ENCODE measurements around the gene PDXP.

GRCh38 chr22:37663521-37664140 is 5.1 kb downstream of the PDXP start:
- TF ChIP-seq, protein P1, sequence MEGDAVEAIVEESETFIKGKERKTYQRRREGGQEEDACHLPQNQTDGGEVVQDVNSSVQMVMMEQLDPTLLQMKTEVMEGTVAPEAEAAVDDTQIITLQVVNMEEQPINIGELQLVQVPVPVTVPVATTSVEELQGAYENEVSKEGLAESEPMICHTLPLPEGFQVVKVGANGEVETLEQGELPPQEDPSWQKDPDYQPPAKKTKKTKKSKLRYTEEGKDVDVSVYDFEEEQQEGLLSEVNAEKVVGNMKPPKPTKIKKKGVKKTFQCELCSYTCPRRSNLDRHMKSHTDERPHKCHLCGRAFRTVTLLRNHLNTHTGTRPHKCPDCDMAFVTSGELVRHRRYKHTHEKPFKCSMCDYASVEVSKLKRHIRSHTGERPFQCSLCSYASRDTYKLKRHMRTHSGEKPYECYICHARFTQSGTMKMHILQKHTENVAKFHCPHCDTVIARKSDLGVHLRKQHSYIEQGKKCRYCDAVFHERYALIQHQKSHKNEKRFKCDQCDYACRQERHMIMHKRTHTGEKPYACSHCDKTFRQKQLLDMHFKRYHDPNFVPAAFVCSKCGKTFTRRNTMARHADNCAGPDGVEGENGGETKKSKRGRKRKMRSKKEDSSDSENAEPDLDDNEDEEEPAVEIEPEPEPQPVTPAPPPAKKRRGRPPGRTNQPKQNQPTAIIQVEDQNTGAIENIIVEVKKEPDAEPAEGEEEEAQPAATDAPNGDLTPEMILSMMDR (IDR thresholded peaks at IDR 0.05; ENCODE audit: poor library complexity, severe bottlenecking): no peak
- no peak for TF ChIP-seq REST (IDR thresholded peaks at IDR 0.05; ENCODE audit: borderline replicate concordance)
- TF ChIP-seq TAF1 (IDR thresholded peaks at IDR 0.05; ENCODE audit: low read depth): no peak
- TF ChIP-seq RAD21 (conservative IDR thresholded peaks at IDR 0.05): no peak
- no peak for TF ChIP-seq SMC3 (conservative IDR thresholded peaks at IDR 0.05; ENCODE audit: poor library complexity)

Measured in neural cell (in vitro differentiated cells).